ENCODE measurements around the gene ARHGEF26. TPM values are rescaled to one million over a fixed set of nuclear protein-coding genes. Genes with fewer than 3 reads are reported as not detected.

The ARHGEF26 gene
- polyA plus RNA-seq, 1 donor (not counting 4 experiments of a cell fraction or from before 2014, with no cell fraction given) = 2.2 TPM

GRCh38 chr3:154148541-154148940, 27.4 kb downstream of the ARHGEF26 start:
- H2AFZ ChIP-seq (ENCODE audit: control insufficient read depth, low read length) = no peak overlapping the region
- H3K9me1 ChIP-seq (ENCODE audit: control insufficient read depth, extremely low read depth, insufficient read depth, low read length) = no peaks in the 10 kb centered on the region
- no peak overlapping the region for H3K4me3 ChIP-seq (ENCODE audit: control insufficient read depth in 2 of 3, extremely low read depth in 1 of 3, insufficient read depth in 2 of 3, low read depth in 1 of 3, low read length in 3 of 3)
- no peaks in the 10 kb centered on the region for H4K20me1 ChIP-seq (ENCODE audit: control insufficient read depth, extremely low read depth, insufficient read depth, low read length)
- H3K27ac ChIP-seq (ENCODE audit: control insufficient read depth, insufficient read depth, low read length) = no peak overlapping the region
- no peaks in the 10 kb centered on the region for H3K36me3 ChIP-seq (ENCODE audit: control insufficient read depth in 2 of 2, extremely low read depth in 1 of 2, insufficient read depth in 2 of 2, low read length in 2 of 2)
- H3K9ac ChIP-seq (ENCODE audit: control insufficient read depth, extremely low read depth, insufficient read depth, low read length) = no peak overlapping the region
- peaks cover 9% of the 10 kb centered on the region for H3K4me1 ChIP-seq (ENCODE audit: control insufficient read depth, extremely low read depth, insufficient read depth, low read length)
- H3K79me2 ChIP-seq (ENCODE audit: control insufficient read depth, insufficient read depth, low read length) = no peaks in the 10 kb centered on the region
- FAIRE-seq (no peak), DNase-seq (ENCODE audit: low read depth, low spot score) (no peak)
- H3K27me3 ChIP-seq (ENCODE audit: control insufficient read depth, extremely low read depth, insufficient read depth, low read length) = no peaks in the 10 kb centered on the region
- no peak overlapping the region for H3K4me2 ChIP-seq (ENCODE audit: control insufficient read depth, extremely low read depth, insufficient read depth, low read depth, low read length)
- dilution Hi-C loops (cut with MboI; ENCODE audit: extremely low pct_ligation_motif_present, low sequenced_read_pairs) = no loop called here
- TF ChIP-seq, protein P1, sequence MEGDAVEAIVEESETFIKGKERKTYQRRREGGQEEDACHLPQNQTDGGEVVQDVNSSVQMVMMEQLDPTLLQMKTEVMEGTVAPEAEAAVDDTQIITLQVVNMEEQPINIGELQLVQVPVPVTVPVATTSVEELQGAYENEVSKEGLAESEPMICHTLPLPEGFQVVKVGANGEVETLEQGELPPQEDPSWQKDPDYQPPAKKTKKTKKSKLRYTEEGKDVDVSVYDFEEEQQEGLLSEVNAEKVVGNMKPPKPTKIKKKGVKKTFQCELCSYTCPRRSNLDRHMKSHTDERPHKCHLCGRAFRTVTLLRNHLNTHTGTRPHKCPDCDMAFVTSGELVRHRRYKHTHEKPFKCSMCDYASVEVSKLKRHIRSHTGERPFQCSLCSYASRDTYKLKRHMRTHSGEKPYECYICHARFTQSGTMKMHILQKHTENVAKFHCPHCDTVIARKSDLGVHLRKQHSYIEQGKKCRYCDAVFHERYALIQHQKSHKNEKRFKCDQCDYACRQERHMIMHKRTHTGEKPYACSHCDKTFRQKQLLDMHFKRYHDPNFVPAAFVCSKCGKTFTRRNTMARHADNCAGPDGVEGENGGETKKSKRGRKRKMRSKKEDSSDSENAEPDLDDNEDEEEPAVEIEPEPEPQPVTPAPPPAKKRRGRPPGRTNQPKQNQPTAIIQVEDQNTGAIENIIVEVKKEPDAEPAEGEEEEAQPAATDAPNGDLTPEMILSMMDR (optimal IDR thresholded peaks at IDR 0.05 in 1 of 3, IDR thresholded peaks at IDR 0.05 in 1 of 3, conservative IDR thresholded peaks at IDR 0.05 in 1 of 3; ENCODE audit: extremely low read depth in 1 of 3, insufficient read depth in 2 of 3, low read length in 3 of 3) = no peak
- TF ChIP-seq EZH2 (IDR thresholded peaks at IDR 0.05; ENCODE audit: low read length) = no peak
- H3K9me3 ChIP-seq (ENCODE audit: control insufficient read depth, low read depth, low read length) = no peaks in the 10 kb centered on the region

GRCh38 chr3:154149286-154149685, 28.1 kb downstream of the ARHGEF26 start:
- Histone ChIP-seq H4K20me1 (ENCODE audit: control insufficient read depth, extremely low read depth, insufficient read depth, low read length) (no peaks in the 10 kb centered on the region), H3K9ac (ENCODE audit: control insufficient read depth, extremely low read depth, insufficient read depth, low read length) (no peak overlapping the region), H2AFZ (ENCODE audit: control insufficient read depth, low read length) (no peak overlapping the region), H3K4me2 (ENCODE audit: control insufficient read depth, extremely low read depth, insufficient read depth, low read depth, low read length) (no peak overlapping the region), H3K27me3 (ENCODE audit: control insufficient read depth, extremely low read depth, insufficient read depth, low read length) (no peaks in the 10 kb centered on the region), H3K4me1 (ENCODE audit: control insufficient read depth, extremely low read depth, insufficient read depth, low read length) (peaks cover 9% of the 10 kb centered on the region), H3K4me3 (ENCODE audit: control insufficient read depth in 2 of 3, extremely low read depth in 1 of 3, insufficient read depth in 2 of 3, low read depth in 1 of 3, low read length in 3 of 3) (no peak overlapping the region), H3K36me3 (ENCODE audit: control insufficient read depth in 2 of 2, extremely low read depth in 1 of 2, insufficient read depth in 2 of 2, low read length in 2 of 2) (no peaks in the 10 kb centered on the region), H3K79me2 (ENCODE audit: control insufficient read depth, insufficient read depth, low read length) (no peaks in the 10 kb centered on the region), H3K27ac (ENCODE audit: control insufficient read depth, insufficient read depth, low read length) (no peak overlapping the region), H3K9me1 (ENCODE audit: control insufficient read depth, extremely low read depth, insufficient read depth, low read length) (no peaks in the 10 kb centered on the region), H3K9me3 (ENCODE audit: control insufficient read depth, low read depth, low read length) (no peaks in the 10 kb centered on the region)
- FAIRE-seq (no peak), DNase-seq (ENCODE audit: low read depth, low spot score) (no peak)
- TF ChIP-seq, protein P1 (optimal IDR thresholded peaks at IDR 0.05 in 1 of 3, IDR thresholded peaks at IDR 0.05 in 1 of 3, conservative IDR thresholded peaks at IDR 0.05 in 1 of 3; ENCODE audit: extremely low read depth in 1 of 3, insufficient read depth in 2 of 3, low read length in 3 of 3) = no peak
- no peak for TF ChIP-seq EZH2 (IDR thresholded peaks at IDR 0.05; ENCODE audit: low read length)
- dilution Hi-C loops (cut with MboI; ENCODE audit: extremely low pct_ligation_motif_present, low sequenced_read_pairs) = no loop called here

All from keratinocyte (primary cell).